ENCODE measurements around the gene EPHA1.

EPHA1 gene

GRCh38 chr7:143358626-143359025 is 50.0 kb downstream of the EPHA1 start:
- H3K27me3 ChIP-seq (ENCODE audit: insufficient read depth, poor library complexity, severe bottlenecking), result peaks cover 28% of the 10 kb centered on the region
- no peak for TF ChIP-seq CTCF (IDR thresholded peaks at IDR 0.05; ENCODE audit: poor library complexity, severe bottlenecking)
- no peak overlapping the region for H3K27ac ChIP-seq (ENCODE audit: poor library complexity, severe bottlenecking)
- H3K4me1 ChIP-seq (ENCODE audit: insufficient read depth, poor library complexity, severe bottlenecking), result no peaks in the 10 kb centered on the region
- no peak for DNase-seq (ENCODE audit: low spot score)
- no peaks in the 10 kb centered on the region for H3K9me3 ChIP-seq (ENCODE audit: severe bottlenecking)
- H3K36me3 ChIP-seq (ENCODE audit: low read depth), result no peaks in the 10 kb centered on the region
- H3K4me3 ChIP-seq (ENCODE audit: severe bottlenecking), result no peak overlapping the region
- no peak for ATAC-seq (ENCODE audit: low read depth)

GRCh38 chr7:143356414-143357050 is 52.1 kb downstream of the EPHA1 start:
- no peak for TF ChIP-seq CTCF (IDR thresholded peaks at IDR 0.05; ENCODE audit: poor library complexity, severe bottlenecking)
- Histone ChIP-seq H3K27ac (ENCODE audit: poor library complexity, severe bottlenecking) (no peak overlapping the region), H3K9me3 (ENCODE audit: severe bottlenecking) (no peaks in the 10 kb centered on the region), H3K36me3 (ENCODE audit: low read depth) (no peaks in the 10 kb centered on the region), H3K27me3 (ENCODE audit: insufficient read depth, poor library complexity, severe bottlenecking) (peaks cover 13% of the 10 kb centered on the region), H3K4me3 (ENCODE audit: severe bottlenecking) (no peak overlapping the region), H3K4me1 (ENCODE audit: insufficient read depth, poor library complexity, severe bottlenecking) (no peaks in the 10 kb centered on the region)
- no peak for DNase-seq (ENCODE audit: low spot score)
- ATAC-seq (ENCODE audit: low read depth), result no peak

- no peaks in the 10 kb centered on the region for H3K4me1 ChIP-seq (ENCODE audit: insufficient read depth, poor library complexity, severe bottlenecking)
- H3K4me3 ChIP-seq (ENCODE audit: severe bottlenecking), result no peak overlapping the region
- no peak for TF ChIP-seq CTCF (IDR thresholded peaks at IDR 0.05; ENCODE audit: poor library complexity, severe bottlenecking)
- no peaks in the 10 kb centered on the region for H3K36me3 ChIP-seq (ENCODE audit: low read depth)
- DNase-seq (ENCODE audit: low spot score), result no peak
- no peaks in the 10 kb centered on the region for H3K9me3 ChIP-seq (ENCODE audit: severe bottlenecking)
- peaks cover 7% of the 10 kb centered on the region for H3K27me3 ChIP-seq (ENCODE audit: insufficient read depth, poor library complexity, severe bottlenecking)
- H3K27ac ChIP-seq (ENCODE audit: poor library complexity, severe bottlenecking), result no peak overlapping the region
- no peak for ATAC-seq (ENCODE audit: low read depth)
Observed at GRCh38 chr7:143355450-143356385, 52.9 kb downstream of the EPHA1 start.

- no peak overlapping the region for H3K4me3 ChIP-seq (ENCODE audit: severe bottlenecking)
- H3K27me3 ChIP-seq (ENCODE audit: insufficient read depth, poor library complexity, severe bottlenecking), result no peaks in the 10 kb centered on the region
- DNase-seq (ENCODE audit: low spot score) (no peak), ATAC-seq (ENCODE audit: low read depth) (no peak)
- H3K9me3 ChIP-seq (ENCODE audit: severe bottlenecking), result no peaks in the 10 kb centered on the region
- H3K4me1 ChIP-seq (ENCODE audit: insufficient read depth, poor library complexity, severe bottlenecking), result no peaks in the 10 kb centered on the region
- TF ChIP-seq CTCF (IDR thresholded peaks at IDR 0.05; ENCODE audit: poor library complexity, severe bottlenecking), result no peak
- no peaks in the 10 kb centered on the region for H3K36me3 ChIP-seq (ENCODE audit: low read depth)
- no peak overlapping the region for H3K27ac ChIP-seq (ENCODE audit: poor library complexity, severe bottlenecking)
Observed at GRCh38 chr7:143354965-143355364, 53.7 kb downstream of the EPHA1 start.

Data from RWPE2 (cell line).